Stimulated activated CD4-positive, alpha-beta T cell treated with anti-CD3 and anti-CD28 coated beads, Interleukin-15, amount 100 ng/mL, for 1 hour (primary cell): ENCODE measurements around the gene SHANK2.

ENCODE experiments used
- DNase-seq, 2 donors: peaks; one replicate each; pipeline ENCODE4 v3.0.0-alpha.2; 2020; ENCODE audit warnings: low read depth in 1 of 2, low spot score in 1 of 2

The SHANK2 gene

GRCh38 chr11:71252269-71252769, at the start of gene SHANK2:
Gene SHANK2 (minus strand): TSS chr11:71252577. CDS start chr11:71147326, 105,251 bp downstream.
- DNase-seq: no peak

DNA sequence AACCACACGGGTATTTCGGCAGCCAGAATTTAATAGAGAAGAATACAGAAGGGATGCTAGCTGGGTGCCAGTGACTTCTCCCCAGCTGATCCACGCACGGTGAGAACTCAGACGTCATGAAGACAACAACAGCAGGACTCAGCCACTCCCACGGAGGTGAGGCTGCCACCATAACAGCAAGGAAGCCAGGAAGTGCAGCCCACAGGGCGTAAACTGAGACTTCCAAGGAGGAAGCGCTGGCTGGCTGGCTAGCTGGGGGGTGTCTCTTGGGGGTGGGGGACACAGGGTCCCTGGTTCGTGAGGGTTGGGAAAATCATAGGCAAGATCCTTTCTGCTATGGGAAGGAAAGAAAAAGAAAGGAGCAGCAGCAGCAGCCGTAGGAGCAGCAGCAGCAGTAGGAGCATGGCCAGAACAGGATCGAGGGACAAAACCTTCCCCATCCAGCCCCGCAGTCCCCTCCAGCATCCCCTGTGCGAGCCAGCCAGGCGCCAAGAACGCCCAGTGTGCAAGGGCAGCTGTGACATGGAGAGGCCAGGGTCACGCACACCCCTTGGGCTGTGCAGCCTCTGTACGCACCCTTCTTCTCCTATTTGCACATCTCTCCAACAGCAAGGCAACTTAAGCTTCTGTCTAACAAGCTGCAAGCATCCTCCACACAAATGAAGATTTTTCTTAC, 49.6 kb upstream of the SHANK2 start:
- no peak for DNase-seq

DNA sequence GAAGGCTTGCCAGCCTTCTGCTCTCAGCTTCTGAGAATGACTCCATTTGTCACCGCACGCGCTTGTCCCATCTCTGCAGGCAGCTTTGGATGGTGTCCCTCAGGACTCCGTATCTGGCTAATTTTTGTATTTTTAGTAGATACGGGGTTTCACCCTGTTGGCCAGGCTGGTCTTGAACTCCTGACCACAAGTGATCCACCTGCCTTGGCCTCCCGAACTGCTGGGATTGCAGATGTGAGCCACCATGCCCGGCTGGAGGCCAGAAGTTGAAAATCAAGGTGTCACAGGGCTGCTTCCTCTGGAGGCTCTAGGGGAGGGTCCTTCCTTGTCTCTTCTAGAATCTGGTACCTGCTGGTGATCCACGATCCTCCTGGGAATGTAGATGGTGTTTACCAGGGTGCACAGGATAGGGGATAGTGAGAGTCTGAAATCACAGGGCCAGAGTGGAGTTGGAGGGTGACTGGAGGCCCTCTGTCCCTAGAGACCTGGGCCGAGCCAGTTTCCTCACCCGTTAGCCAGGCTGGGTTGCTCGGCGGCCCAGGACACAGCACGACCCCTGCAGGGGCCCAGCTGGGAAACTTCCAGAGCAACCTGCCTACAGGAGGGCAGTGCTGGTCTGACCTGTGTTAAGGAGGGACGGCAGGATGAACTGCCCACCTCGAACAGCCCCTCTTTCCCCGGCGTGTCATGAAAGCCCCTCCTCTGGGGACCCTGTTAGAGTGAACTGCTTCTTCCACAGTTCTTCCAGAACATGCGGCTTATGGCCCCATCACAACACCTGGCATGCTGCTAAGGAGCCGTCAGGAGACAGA, 48.9 kb upstream of the SHANK2 start:
- DNase-seq: no peak

DNA sequence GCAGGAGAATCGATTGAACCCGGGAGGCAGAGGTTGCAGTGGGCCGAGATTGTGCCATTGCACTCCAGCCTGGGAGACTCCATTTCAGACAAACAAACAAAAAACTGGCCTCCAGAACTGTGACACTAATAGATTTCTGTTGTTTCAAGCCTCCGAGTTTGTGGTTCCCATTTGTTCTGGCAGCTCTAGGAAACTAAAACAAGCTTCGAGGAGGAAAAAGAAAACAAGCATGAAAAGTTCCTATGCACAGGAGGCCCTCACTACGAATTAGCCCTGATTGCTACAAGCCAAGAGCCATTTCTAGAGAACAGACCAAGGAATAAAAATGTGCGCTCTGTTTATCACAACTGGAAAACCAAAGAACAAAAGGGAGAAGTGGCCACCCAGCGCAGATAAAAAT, 47.8 kb upstream of the SHANK2 start:
- DNase-seq: no peak

GRCh38 chr11:71298761-71299181, 46.4 kb upstream of the SHANK2 start:
- no peak for DNase-seq

- DNase-seq: no peak
Measured at GRCh38 chr11:71298016-71298550, 45.7 kb upstream of the SHANK2 start.

DNA sequence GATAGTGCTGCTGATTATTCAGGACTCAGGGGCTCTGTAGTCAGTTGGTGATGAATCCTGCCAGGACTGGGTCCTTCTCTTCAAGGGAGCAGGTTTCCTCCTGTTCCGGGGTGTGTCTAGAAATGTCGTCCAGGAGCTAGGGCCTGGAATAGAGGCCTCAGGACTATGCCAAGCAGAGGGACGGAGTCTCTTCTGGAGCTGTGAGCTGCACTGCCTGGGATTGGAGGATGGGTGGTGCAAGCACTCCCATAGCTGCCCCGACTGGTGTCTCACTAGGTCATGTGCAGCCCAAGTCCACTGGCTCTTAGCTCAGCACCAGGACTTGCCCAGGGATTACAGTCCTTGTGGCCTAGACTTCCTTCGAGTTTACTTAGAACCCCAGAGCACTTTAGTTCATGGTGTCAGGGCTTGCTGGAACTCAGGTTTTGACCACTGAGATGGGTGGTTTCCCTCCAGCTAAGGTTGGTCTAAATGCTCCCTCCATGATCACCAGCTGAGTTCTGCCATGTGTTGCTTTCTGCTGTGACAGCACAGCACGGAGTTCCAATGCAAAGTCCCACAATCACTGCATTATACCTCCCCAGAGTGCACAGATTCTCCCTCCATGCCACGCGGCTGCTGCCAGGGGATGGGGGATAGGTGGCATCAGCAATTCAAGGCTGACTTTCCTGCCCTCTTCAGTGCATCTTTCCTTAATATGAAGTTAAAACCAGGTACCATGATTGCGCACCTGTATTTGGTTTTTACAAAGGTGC, 42.6 kb upstream of the SHANK2 start:
- no peak for DNase-seq

DNA sequence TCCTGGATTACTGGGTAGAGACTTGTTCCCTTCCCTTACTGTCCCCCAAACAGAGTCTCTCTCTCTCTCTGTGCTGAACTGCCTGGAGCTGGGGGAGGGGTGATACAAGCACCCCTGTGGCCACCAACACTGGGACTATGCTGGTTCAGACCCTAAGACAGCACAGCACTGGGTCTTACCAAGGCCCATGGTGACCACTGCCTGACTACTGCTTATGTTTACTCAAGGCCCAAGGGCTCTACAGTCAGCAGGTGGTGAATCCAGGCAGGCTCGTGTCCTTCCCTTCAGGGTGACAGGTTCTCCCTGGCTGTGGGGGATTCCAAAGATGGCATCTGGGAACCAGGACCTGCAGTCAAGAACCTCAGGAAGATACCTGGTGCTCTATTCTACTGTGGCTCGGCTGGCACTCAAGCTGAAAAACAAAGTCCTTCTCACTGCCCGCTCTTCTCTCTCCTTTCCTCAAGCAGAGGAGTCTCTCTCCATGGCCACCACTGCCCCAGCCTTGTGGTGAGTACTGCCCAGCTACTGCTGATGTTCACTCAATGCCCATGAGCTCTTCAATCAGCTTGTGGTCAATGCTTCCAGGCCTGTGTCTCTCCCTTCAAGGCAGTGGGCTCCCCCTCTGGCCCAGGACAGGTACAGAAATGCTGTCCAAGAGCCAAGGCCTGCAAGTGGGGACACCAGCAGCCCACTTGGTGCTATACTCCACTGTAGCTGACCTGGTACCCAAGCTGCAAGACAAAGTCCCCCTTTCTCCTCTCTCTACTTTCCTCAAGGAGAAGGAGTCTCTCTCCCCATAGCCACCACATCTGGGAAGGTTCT, 41.8 kb upstream of the SHANK2 start:
- no peak for DNase-seq

DNA sequence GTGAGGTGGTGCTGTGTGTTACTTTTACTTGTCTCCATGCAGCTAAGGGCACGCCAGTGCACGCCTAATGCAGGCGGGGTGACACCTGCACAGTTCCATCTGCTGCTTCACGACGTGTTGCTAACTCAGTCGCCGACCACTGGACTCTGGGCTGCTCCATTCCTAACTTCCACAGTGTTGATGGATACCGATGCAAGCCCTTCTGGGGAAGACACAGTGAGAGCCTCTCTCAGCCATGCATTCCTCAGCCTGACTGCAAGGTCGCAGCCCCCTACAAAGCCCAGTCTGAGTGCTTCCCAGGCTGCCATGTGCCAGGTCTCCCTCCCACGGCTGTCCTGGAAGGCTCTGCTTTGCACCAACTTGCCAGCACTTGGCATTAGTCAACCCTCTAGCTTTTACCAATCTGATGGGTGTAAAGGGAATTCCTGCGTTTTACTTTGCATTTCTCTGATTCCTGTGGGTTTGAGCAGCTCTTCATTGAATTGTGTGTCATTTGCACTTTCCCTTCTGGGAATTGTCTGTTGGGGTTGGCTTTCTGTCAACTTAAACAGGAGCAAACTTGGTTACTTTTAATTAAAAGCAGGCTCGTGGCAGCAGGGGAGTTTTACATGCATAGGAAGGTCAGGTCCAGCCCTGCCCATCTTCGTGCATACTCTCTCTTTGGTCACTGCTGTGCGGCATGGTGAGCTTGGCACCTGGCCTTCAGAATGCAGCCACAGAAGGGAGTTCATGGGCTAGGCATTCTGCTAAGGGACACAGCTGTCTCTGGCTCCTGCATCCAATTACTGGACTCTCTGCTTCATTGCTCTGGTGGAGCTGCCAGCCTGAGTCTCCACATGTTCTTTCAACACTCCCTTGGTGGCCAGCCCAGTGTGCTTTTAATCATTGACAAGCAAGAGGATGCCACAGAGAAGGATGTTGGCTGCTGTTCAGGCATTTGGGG, 34.6 kb upstream of the SHANK2 start:
- no peak for DNase-seq

DNA sequence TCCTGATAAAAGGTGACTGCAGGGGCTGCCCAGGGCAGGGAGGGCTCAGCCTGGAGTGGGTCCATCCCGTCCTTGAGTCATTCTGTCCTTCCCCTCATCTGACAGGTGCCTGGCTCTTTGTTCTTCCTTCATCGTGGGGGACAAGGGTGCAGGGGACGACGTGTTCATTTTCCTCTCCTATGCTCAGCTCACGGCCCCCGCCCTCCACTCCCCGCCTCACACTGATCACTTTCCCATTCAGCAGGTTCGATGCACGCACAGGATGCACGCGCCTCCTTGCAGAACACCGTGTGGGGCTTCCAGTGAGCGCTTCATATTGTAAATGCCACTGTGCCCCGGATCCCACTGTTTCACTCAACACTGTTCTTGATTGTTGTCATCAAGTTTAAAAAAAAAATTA, 32.7 kb upstream of the SHANK2 start:
- DNase-seq: no peak

DNA sequence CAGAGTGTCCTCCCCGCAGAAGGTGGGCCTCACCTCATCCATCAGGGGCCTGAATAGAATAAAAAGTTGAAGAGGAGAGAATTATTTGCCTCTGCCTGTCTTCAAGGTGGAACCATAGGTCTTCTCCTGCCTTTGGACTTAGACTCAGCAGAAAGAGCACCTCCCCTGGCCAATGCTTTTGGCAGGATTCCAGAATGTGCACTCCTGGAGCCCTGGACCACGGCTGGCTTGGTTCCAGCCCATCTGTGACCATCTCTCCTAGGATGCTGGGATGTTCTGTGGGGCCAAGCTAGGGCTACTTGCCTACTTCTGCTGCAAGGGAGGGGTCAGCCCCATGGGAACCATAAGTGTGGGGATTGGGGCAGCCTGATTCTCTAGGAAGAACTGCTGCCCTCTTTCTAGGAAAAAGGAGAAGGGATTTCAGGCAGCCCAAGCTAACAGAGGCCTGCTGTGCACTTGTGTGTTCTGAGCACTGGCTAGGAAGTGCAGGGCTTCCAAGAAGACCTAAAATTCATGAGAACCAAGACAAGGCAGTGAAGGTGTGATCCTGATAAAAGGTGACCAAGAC, 32.2 kb upstream of the SHANK2 start:
- no peak for DNase-seq

- DNase-seq: no peak
Measured at GRCh38 chr11:71283971-71284441, 31.6 kb upstream of the SHANK2 start.

- no peak for DNase-seq
Measured at GRCh38 chr11:71282581-71283351, 30.4 kb upstream of the SHANK2 start.

DNA sequence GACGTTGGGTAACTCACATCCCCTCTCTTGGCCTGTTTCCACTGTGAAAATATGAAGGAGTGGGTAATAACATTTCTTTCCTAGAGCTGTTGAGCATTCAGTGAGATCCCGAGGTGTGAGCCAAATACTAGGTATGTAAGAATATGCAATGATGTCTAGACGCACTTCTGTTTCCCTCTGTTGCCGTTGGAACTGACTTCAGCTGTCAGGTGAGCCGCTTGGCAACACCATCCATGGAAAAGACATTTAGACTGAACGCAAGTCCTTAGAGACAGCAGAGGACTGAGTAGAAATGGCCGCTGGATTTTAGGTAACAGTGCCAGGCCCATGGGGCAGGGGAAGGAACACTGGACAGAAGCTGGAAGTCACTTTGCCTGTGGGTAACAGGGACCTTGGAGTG, 29.5 kb upstream of the SHANK2 start:
- DNase-seq: no peak

- no peak for DNase-seq
Measured at GRCh38 chr11:71281204-71281603, 28.8 kb upstream of the SHANK2 start.

GRCh38 chr11:71279916-71280645, 27.7 kb upstream of the SHANK2 start:
- DNase-seq: no peak

- DNase-seq: no peak
Measured at GRCh38 chr11:71272161-71272560, 19.8 kb upstream of the SHANK2 start.
